ENCODE measurements around the gene ARHGAP42. TPM values are rescaled to one million over a fixed set of nuclear protein-coding genes. Genes with fewer than 3 reads are reported as not detected.

ARHGAP42 gene
- total RNA-seq, 4 donors from 2014 or later = 24.5 to 49.5 (median 26.7) TPM

DNA sequence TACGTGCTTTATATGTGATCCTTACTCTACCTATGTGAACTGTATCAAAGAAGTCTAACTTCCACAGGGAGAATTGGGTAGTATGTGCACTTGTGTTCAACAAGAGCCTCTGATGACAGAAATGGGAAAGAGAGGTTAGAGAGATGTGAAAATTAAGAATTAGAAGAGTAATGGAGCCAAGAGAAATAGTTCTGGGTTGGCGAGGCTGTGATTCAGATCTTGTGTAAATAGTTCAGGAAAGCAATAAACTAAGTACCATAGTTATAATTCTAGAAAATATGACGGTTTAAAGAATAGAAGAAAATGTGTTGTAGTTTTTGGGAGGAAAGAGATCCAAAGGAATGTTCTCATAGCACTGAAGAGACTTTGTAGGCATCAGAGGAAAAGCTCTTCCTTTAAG lies 112.4 kb downstream of the ARHGAP42 start:
- TF ChIP-seq, protein P1, sequence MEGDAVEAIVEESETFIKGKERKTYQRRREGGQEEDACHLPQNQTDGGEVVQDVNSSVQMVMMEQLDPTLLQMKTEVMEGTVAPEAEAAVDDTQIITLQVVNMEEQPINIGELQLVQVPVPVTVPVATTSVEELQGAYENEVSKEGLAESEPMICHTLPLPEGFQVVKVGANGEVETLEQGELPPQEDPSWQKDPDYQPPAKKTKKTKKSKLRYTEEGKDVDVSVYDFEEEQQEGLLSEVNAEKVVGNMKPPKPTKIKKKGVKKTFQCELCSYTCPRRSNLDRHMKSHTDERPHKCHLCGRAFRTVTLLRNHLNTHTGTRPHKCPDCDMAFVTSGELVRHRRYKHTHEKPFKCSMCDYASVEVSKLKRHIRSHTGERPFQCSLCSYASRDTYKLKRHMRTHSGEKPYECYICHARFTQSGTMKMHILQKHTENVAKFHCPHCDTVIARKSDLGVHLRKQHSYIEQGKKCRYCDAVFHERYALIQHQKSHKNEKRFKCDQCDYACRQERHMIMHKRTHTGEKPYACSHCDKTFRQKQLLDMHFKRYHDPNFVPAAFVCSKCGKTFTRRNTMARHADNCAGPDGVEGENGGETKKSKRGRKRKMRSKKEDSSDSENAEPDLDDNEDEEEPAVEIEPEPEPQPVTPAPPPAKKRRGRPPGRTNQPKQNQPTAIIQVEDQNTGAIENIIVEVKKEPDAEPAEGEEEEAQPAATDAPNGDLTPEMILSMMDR (IDR thresholded peaks at IDR 0.05) = no peak
- TF ChIP-seq POLR2A (IDR thresholded peaks at IDR 0.05) = no peak
- H3K4me1 ChIP-seq = no peaks in the 10 kb centered on the region
- H3K27ac ChIP-seq = no peak overlapping the region
- no peaks in the 10 kb centered on the region for H3K9me3 ChIP-seq
- no peak for DNase-seq
- no peak overlapping the region for H3K4me3 ChIP-seq
- no peaks in the 10 kb centered on the region for H3K27me3 ChIP-seq
- no peaks in the 10 kb centered on the region for H3K36me3 ChIP-seq

GRCh38 chr11:100800202-100800601 lies 113.1 kb downstream of the ARHGAP42 start:
- no peak overlapping the region for H3K27ac ChIP-seq
- TF ChIP-seq POLR2A (IDR thresholded peaks at IDR 0.05) = no peak
- TF ChIP-seq, protein P1 (IDR thresholded peaks at IDR 0.05) = no peak

DNA sequence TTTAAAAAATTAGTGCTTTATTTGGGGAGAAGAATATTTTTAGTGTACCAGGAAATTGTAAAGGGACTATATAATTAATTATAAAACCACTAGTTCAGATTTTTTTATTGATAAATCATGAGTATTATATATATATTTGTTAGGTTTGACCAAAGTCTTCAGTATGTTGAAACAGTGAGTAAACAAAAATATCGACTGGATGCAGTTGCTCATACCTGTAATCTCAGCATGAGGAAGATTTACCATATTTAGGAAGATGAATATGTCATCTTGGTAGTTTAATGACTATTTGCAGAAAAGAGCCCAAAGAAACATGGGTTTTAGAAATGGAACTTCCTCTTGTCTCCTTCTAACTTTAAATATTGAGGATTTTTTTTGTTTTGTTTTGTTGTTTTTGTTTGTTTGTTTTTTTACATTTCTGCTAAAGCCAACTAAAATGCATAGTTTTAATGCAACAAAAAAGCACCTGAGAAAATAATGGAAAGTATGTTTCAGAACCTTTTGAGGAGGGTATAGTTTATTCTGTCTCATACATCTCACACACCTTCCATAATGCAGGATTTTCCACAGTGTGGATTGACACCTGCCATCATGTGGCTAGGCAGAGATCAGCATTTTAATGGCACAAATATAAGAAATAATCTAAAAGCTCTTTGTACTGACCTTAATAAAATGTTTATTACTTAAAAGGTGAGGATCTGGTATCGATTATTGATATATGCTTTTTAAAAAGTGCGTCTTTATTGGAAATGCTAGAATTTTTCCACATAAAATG lies 114.3 kb downstream of the ARHGAP42 start:
- no peak for DNase-seq
- Histone ChIP-seq H3K4me3 (no peak overlapping the region), H3K27me3 (no peaks in the 10 kb centered on the region), H3K9me3 (no peaks in the 10 kb centered on the region), H3K4me1 (no peaks in the 10 kb centered on the region), H3K27ac (no peak overlapping the region), H3K36me3 (no peaks in the 10 kb centered on the region)
- TF ChIP-seq POLR2A (IDR thresholded peaks at IDR 0.05) = no peak
- TF ChIP-seq, protein P1 (IDR thresholded peaks at IDR 0.05) = peak in 3 of 6 experiments; percentile 18 to 30 (median 26)

More at GRCh38 chr11:100800202-100800601, 113.1 kb downstream of the ARHGAP42 start:
- H3K27me3 ChIP-seq = no peaks in the 10 kb centered on the region
- no peaks in the 10 kb centered on the region for H3K36me3 ChIP-seq
- no peaks in the 10 kb centered on the region for H3K4me1 ChIP-seq
- DNase-seq = no peak
- no peak overlapping the region for H3K4me3 ChIP-seq
- no peaks in the 10 kb centered on the region for H3K9me3 ChIP-seq

DNA sequence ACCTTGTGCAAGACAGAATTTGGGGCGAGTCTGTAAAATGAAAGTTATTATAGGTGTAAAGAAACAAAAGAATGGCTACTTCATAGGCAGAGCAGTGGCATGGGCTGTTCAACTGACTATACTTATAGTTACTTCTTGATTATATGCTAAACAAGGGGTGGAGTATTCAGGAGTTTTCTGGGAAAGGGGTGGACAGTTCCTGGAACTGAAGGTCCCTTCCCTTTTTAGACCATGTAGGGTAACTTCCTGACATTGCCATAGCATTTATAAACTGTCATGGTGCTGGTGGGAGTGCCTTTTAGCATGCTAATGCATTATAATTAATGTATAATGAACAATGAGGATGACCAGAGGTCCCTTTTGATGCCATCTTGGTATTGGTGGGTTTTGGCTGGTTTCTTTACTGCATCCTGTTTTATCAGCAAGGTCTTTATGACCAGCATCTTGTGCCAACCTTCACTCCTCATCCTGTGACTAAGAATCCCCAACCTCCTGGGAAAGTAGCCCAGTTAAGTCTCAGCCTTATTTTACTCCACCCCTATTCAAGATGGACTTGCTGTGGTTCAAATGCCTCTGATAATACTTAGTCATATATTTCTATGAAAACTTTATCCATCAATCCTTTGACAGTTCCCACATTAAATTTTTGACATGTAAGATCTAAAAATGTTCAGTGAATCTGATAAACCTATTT lies 118.6 kb downstream of the ARHGAP42 start:
- H3K27me3 ChIP-seq = no peaks in the 10 kb centered on the region
- H3K9me3 ChIP-seq = no peaks in the 10 kb centered on the region
- H3K36me3 ChIP-seq = no peaks in the 10 kb centered on the region
- DNase-seq = no peak
- H3K4me1 ChIP-seq = no peaks in the 10 kb centered on the region
- no peak overlapping the region for H3K27ac ChIP-seq
- no peak overlapping the region for H3K4me3 ChIP-seq
- no peak for TF ChIP-seq POLR2A (IDR thresholded peaks at IDR 0.05)
- TF ChIP-seq, protein P1 (IDR thresholded peaks at IDR 0.05) = no peak

DNA sequence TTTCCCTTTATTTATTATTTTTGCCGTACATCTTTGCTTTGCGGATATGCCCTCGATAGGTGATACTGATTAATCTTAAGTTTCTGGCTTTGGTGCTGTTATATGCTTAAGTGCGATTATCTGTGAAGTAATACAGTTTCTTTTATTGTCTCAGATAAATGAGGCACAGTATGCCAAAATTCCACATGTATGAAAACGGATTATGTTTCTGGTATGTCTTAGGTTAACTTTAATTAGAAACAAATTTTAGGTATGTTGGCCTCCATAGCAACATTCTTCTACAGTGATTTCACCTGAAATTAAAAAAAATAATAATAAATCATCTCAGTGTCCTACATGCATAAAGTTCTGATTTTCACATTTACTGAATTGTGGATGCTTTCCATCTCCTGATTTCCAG lies 119.2 kb downstream of the ARHGAP42 start:
- H3K4me1 ChIP-seq = no peaks in the 10 kb centered on the region
- TF ChIP-seq, protein P1 (IDR thresholded peaks at IDR 0.05) = no peak
- TF ChIP-seq POLR2A (IDR thresholded peaks at IDR 0.05) = no peak

More for the DNA sequence above, 119.2 kb downstream of the ARHGAP42 start:
- Histone ChIP-seq H3K36me3 (no peaks in the 10 kb centered on the region), H3K27ac (no peak overlapping the region), H3K4me3 (no peak overlapping the region), H3K9me3 (no peaks in the 10 kb centered on the region), H3K27me3 (no peaks in the 10 kb centered on the region)
- no peak for DNase-seq
